GM18873 (cell line): ENCODE measurements around the gene CASP4.

Source experiments
- ATAC-seq: cut with Tn5 transposase; IDR thresholded peaks from one replicate; pipeline ENCODE4 v1.9.1; 2021; ENCODE audit warnings: mild to moderate bottlenecking, moderate library complexity, moderate number of reproducible peaks; ENCODE audit not compliant: unreplicated experiment, low FRiP score

Gene CASP4

GRCh38 chr11:104897891-104898684, 70.3 kb downstream of the CASP4 start, which contains the start of gene CASP12:
TSS of gene CASP12 (minus strand) at chr11:104898460.
- ATAC-seq: no peak

- ATAC-seq: no peak
These were observed 72.7 kb downstream of the CASP4 start for GRCh38 chr11:104895634-104896033.

GRCh38 chr11:104893876-104894275, 74.5 kb downstream of the CASP4 start:
- ATAC-seq: no peak
